H1 (cell line): ENCODE measurements around the gene IPO9. TPM values are rescaled to one million over a fixed set of nuclear protein-coding genes. Genes with fewer than 3 reads are reported as not detected.

Source experiments
- CTCF ChIA-PET: fragments of 300-600 bp; sonication (Branson Sonifier 250); formaldehyde crosslinking; loops from one replicate; lab custom pipeline; 2021; ENCODE audit not compliant: partially characterized antibody; lab: Charles Lee
- POLR2A ChIA-PET: fragments of 300-600 bp; sonication (Branson Sonifier 250); formaldehyde crosslinking; loops from one replicate; lab custom pipeline; 2021; ENCODE audit warnings: inconsistent platforms; ENCODE audit not compliant: partially characterized antibody; lab: Charles Lee
- DNase-seq, 2 experiments: peaks; one replicate each; pipeline versions ENCODE4 v3.0.0 to v3.0.0-alpha.2; 2010 to 2022; ENCODE audit warnings: low spot score in 2 of 2, low read depth in 1 of 2, mixed read lengths in 1 of 2
- FAIRE-seq: peaks from 2 replicates; lab custom pipeline; 2011; peaks lifted over from hg19 to GRCh38; lab: Jason Lieb, UNC
- H2AFZ ChIP-seq: 2 replicates; pipeline ENCODE4 v1.8.1; 2012; ENCODE audit warnings: low read length, inconsistent platforms
- H2AK5ac ChIP-seq: 2 replicates; pipeline ENCODE4 v1.6.1; 2013; ENCODE audit warnings: low read depth, low read length
- H2BK120ac ChIP-seq: replicated peaks from 2 replicates; pipeline ENCODE3; 2013; ENCODE audit warnings: low read depth, low read length, inconsistent platforms
- H2BK12ac ChIP-seq: 2 replicates; pipeline ENCODE4 v1.6.1; 2013; ENCODE audit warnings: low read depth, low read length
- H2BK15ac ChIP-seq: 2 replicates; pipeline ENCODE4 v1.6.1; 2013; ENCODE audit warnings: low read length
- H2BK20ac ChIP-seq: 2 replicates; pipeline ENCODE4 v1.6.1; 2013; ENCODE audit warnings: low read length
- H2BK5ac ChIP-seq: 2 replicates; pipeline ENCODE4 v1.6.1; 2013; ENCODE audit warnings: low read depth, low read length
- H3K14ac ChIP-seq: 2 replicates; pipeline ENCODE4 v1.6.1; 2013; ENCODE audit warnings: inconsistent platforms; ENCODE audit not compliant: insufficient read length
- H3K18ac ChIP-seq: 2 replicates; pipeline ENCODE4 v1.6.1; 2013; ENCODE audit warnings: low read length; ENCODE audit errors: extremely low read depth
- H3K23ac ChIP-seq: 2 replicates; pipeline ENCODE4 v1.6.1; 2013; ENCODE audit warnings: inconsistent platforms; ENCODE audit not compliant: insufficient read length
- H3K23me2 ChIP-seq: 2 replicates; pipeline ENCODE4 v1.6.1; 2013; ENCODE audit warnings: low read depth, low read length
- H3K27ac ChIP-seq: 2 replicates; pipeline ENCODE4 v1.6.1; 2011; ENCODE audit warnings: low read depth, low read length, inconsistent platforms
- H3K27me3 ChIP-seq, 4 experiments: replicated peaks in 1 of 4; 1 replicate in 1 of 4; 2 replicates in 3 of 4; pipeline versions ENCODE4 v1.6.1 to v1.8.1; 2011 to 2013; ENCODE audit warnings: low read length in 3 of 4, mild to moderate bottlenecking in 3 of 4, inconsistent platforms in 2 of 4, mixed read lengths in 2 of 4, moderate library complexity in 1 of 4; ENCODE audit not compliant: control insufficient read depth in 3 of 4, insufficient read depth in 3 of 4; ENCODE audit errors: extremely low read depth in 1 of 4
- H3K36me3 ChIP-seq, 4 experiments: 2 replicates each; pipeline versions ENCODE4 v1.6.1 to v1.8.1; 2011 to 2013; ENCODE audit warnings: mild to moderate bottlenecking in 4 of 4, low read length in 3 of 4, moderate library complexity in 2 of 4, control low read depth in 1 of 4, inconsistent platforms in 1 of 4; ENCODE audit not compliant: insufficient read depth in 4 of 4, control insufficient read depth in 2 of 4
- H3K4ac ChIP-seq: replicated peaks from 2 replicates; pipeline ENCODE3; 2013; ENCODE audit warnings: low read length, low read depth, mixed read lengths, inconsistent platforms; ENCODE audit not compliant: insufficient read length
- H3K4me1 ChIP-seq, 4 experiments: replicated peaks in 1 of 4; 1 replicate in 1 of 4; 2 replicates in 3 of 4; pipeline versions ENCODE4 v1.6.1 to v1.8.1; 2011 to 2013; ENCODE audit warnings: low read length in 3 of 4, inconsistent platforms in 2 of 4, mixed read lengths in 1 of 4; ENCODE audit not compliant: insufficient read depth in 4 of 4, control insufficient read depth in 3 of 4
- H3K4me2 ChIP-seq, 2 experiments: 2 replicates each; pipeline versions ENCODE4 v1.6.1 to v1.8.1; 2011 to 2013; ENCODE audit warnings: low read depth in 2 of 2, low read length in 2 of 2, control low read depth in 1 of 2, inconsistent platforms in 1 of 2, mild to moderate bottlenecking in 1 of 2; ENCODE audit not compliant: insufficient read depth in 1 of 2
- H3K4me3 ChIP-seq, 4 experiments: fragments of 200-600, 300-600 bp in 1 of 4; sonication (generic), shearing (Covaris generic), sonication (Bioruptor Twin) in 1 of 4; 2 replicates each; pipeline versions ENCODE4 v1.5.1 to v1.8.1; 2011 to 2016; ENCODE audit warnings: low read length in 4 of 4, low read depth in 3 of 4, control low read depth in 2 of 4, inconsistent platforms in 2 of 4, mild to moderate bottlenecking in 2 of 4, mixed read lengths in 1 of 4, moderate library complexity in 1 of 4; ENCODE audit not compliant: insufficient read depth in 2 of 4; ENCODE audit errors: extremely low read depth in 1 of 4
- H3K56ac ChIP-seq: replicated peaks from 2 replicates; pipeline ENCODE3; 2013; ENCODE audit warnings: low read depth, mild to moderate bottlenecking, mixed read lengths, low read length, inconsistent platforms; ENCODE audit not compliant: insufficient read length
- H3K79me1 ChIP-seq: 2 replicates; pipeline ENCODE4 v1.6.1; 2013; ENCODE audit warnings: low read depth, low read length, control low read depth
- H3K79me2 ChIP-seq, 2 experiments: 2 replicates each; pipeline versions ENCODE4 v1.6.1 to v1.8.1; 2012 to 2013; ENCODE audit warnings: low read length in 2 of 2, mild to moderate bottlenecking in 2 of 2, inconsistent platforms in 1 of 2; ENCODE audit not compliant: insufficient read depth in 2 of 2, control insufficient read depth in 1 of 2
- H3K9ac ChIP-seq, 4 experiments: replicated peaks in 1 of 4; 1 replicate in 1 of 4; 2 replicates in 3 of 4; pipeline versions ENCODE4 v1.6.1 to v1.8.1; 2011 to 2013; ENCODE audit warnings: low read depth in 3 of 4, low read length in 3 of 4, control low read depth in 2 of 4, mild to moderate bottlenecking in 2 of 4, moderate library complexity in 2 of 4, inconsistent platforms in 1 of 4; ENCODE audit errors: extremely low read depth in 1 of 4
- H3K9me3 ChIP-seq, 2 experiments: 2 replicates each; pipeline versions ENCODE4 v1.6.1 to v1.8.1; 2012 to 2013; ENCODE audit warnings: mild to moderate bottlenecking in 2 of 2, moderate library complexity in 2 of 2, control low read depth in 1 of 2, inconsistent platforms in 1 of 2, low read depth in 1 of 2, low read length in 1 of 2, mixed read lengths in 1 of 2; ENCODE audit not compliant: insufficient read depth in 2 of 2
- H4K20me1 ChIP-seq, 2 experiments: replicated peaks in 1 of 2; 2 replicates each; pipeline versions ENCODE3 to v1.8.1; 2011 to 2013; ENCODE audit warnings: inconsistent platforms in 2 of 2, low read length in 2 of 2, mild to moderate bottlenecking in 1 of 2; ENCODE audit not compliant: insufficient read depth in 2 of 2, control insufficient read depth in 1 of 2
- H4K5ac ChIP-seq: 2 replicates; pipeline ENCODE4 v1.6.1; 2013; ENCODE audit warnings: low read length, low read depth, mixed read lengths, inconsistent platforms; ENCODE audit not compliant: insufficient read length
- H4K8ac ChIP-seq: 2 replicates; pipeline ENCODE4 v1.8.0; 2013; ENCODE audit warnings: mild to moderate bottlenecking, moderate library complexity, low read length, inconsistent platforms; ENCODE audit not compliant: insufficient read depth; ENCODE audit errors: extremely low read depth
- H4K91ac ChIP-seq: replicated peaks from 2 replicates; pipeline ENCODE3; 2013; ENCODE audit warnings: low read length, mixed read lengths, inconsistent platforms; ENCODE audit not compliant: insufficient read length
- BRCA1 ChIP-seq: IDR thresholded peaks from 2 replicates; pipeline ENCODE4 v1.6.1; 2012; ENCODE audit warnings: low read depth, low read length, improper control_type of control experiment
- MAFK ChIP-seq: IDR thresholded peaks from 2 replicates; pipeline ENCODE4 v1.6.1; 2012; ENCODE audit warnings: low read depth, mild to moderate bottlenecking, improper control_type of control experiment, low read length
- RNF2 ChIP-seq: fragments of 200-900, 300-1000 bp; sonication (generic); IDR thresholded peaks from 2 replicates; pipeline ENCODE4 v1.7.1; 2016; ENCODE audit warnings: borderline replicate concordance, low read depth, mild to moderate bottlenecking, antibody characterized with exemption, low read length; ENCODE audit not compliant: poor library complexity, severe bottlenecking; ENCODE audit errors: missing control alignments
- SIRT6 ChIP-seq: IDR thresholded peaks from one replicate; pipeline ENCODE4 v1.7.1; 2012; ENCODE audit warnings: low read length, inconsistent platforms
- WGBS, 2 experiments: shearing (Covaris generic) in 1 of 2; methylation state at CpG; one replicate each; pipeline versions ENCODE4 v1.1.6 to v1.1.7; 2013 to 2015; ENCODE audit warnings: low lambda C conversion rate in 2 of 2, mixed read lengths in 2 of 2, inconsistent platforms in 1 of 2, low coverage in 1 of 2, missing lambda C conversion rate in 1 of 2; ENCODE audit not compliant: insufficient replicate concordance in 2 of 2, insufficient coverage in 1 of 2, insufficient read length in 1 of 2; ENCODE audit errors: extremely low coverage in 1 of 2, missing lambda C conversion rate in 1 of 2; 5-methylcytosine and 5-hydroxymethylcytosine counted together
- polyA plus RNA-seq, 7 experiments: library from polyadenylated mRNA; depleted of rRNA in 3 of 7; stranded (reverse) in 5 of 7; unstranded in 2 of 7; fragments of >200 nt in 5 of 7; fragments of 200-250 nt in 2 of 7; gene quantifications; 1 replicate in 5 of 7; 2 replicates in 1 of 7; 4 replicates in 1 of 7; pipeline versions ENCODE4 v1.2.1 to v1.2.3, GENCODE V29; 2011 to 2013; ENCODE audit warnings: missing spikeins in 2 of 7, mixed read lengths in 2 of 7
- total RNA-seq: library from RNA; stranded (reverse); fragmentation: NEBNext Ultra II Directional; extraction: Animal tissue kit (Norgen Biotek cat#: 25700); gene quantifications from 2 replicates; pipeline ENCODE4 v1.2.1, GENCODE V29; 2021

The IPO9 gene
- total and polyA plus RNA-seq, 2 of the 8 experiments (the other 6 are each of a cell fraction or from before 2014, with no cell fraction given) = 61.0 to 122 TPM

- no peak overlapping the region for H3K56ac ChIP-seq
- H3K36me3 ChIP-seq = peaks cover 0 to 7% (median 0%) of the 10 kb centered on the region in 4 experiments; a peak in 2 of 8 replicates
- no peak overlapping the region for H4K91ac ChIP-seq
- H2BK5ac ChIP-seq = no peak overlapping the region
- H3K79me1 ChIP-seq = peaks cover 3% of the 10 kb centered on the region; the same call in 1 of the 2 replicates
- no peak for DNase-seq
- H3K4ac ChIP-seq = no peak overlapping the region
- 0 out of 2 replicates have a peak, but pooled peaks cover 3% of the 10 kb centered on the region for H3K23me2 ChIP-seq
- H2BK20ac ChIP-seq = no peak overlapping the region
- H3K4me1 ChIP-seq = peaks cover 0 to 2% (median 0%) of the 10 kb centered on the region in 4 experiments; a peak in 1 of 7 replicates
- no peak overlapping the region for H2BK120ac ChIP-seq
- no peak overlapping the region for H2BK15ac ChIP-seq
- H3K14ac ChIP-seq = no peak overlapping the region
- H3K9me3 ChIP-seq = no peaks in the 10 kb centered on the region
- H4K20me1 ChIP-seq = peaks cover 11 to 20% of the 10 kb centered on the region in 2 experiments
- no peak overlapping the region for H3K9ac ChIP-seq
- no peak overlapping the region for H3K27ac ChIP-seq
- H2AK5ac ChIP-seq = no peak overlapping the region
- POLR2A ChIA-PET = no interaction called here
- H2AFZ ChIP-seq = no peak overlapping the region
- H2BK12ac ChIP-seq = no peak overlapping the region
- peaks cover 59 to 97% of the 10 kb centered on the region in 2 experiments for H3K79me2 ChIP-seq
- TF ChIP-seq MAFK (no peak), RNF2 (no peak), BRCA1 (no peak), SIRT6 (no peak)
- H3K4me2 ChIP-seq = no peak overlapping the region
- WGBS, 2 experiments = 96% methylated on average over 5 of the region's 5 CpGs; no CpG with 5 or more reads in 1 of the 2 experiments
- no peak overlapping the region for H3K18ac ChIP-seq
- H3K4me3 ChIP-seq = no peak overlapping the region
- no peak overlapping the region for H4K8ac ChIP-seq
- no peaks in the 10 kb centered on the region for H3K27me3 ChIP-seq
- CTCF ChIA-PET = no interaction called here
- H3K23ac ChIP-seq = no peak overlapping the region
- H4K5ac ChIP-seq = no peak overlapping the region
- no peak for FAIRE-seq
Measured at GRCh38 chr1:201834621-201835020, 5.7 kb downstream of the IPO9 start.
